Thymus (tissue), 11 donors: ENCODE measurements around the gene ARL5C. TPM values are rescaled to one million over a fixed set of nuclear protein-coding genes. Genes with fewer than 3 reads are reported as not detected.
"Not testable (repeated sequence)": the region's sequence is repeated elsewhere in the genome, so short reads cannot be mapped to it uniquely, and the experiment has no call there.

Source experiments
- DNase-seq, 9 donors: peaks; one replicate each; pipeline ENCODE4 v3.0.0-alpha.2; 2013; ENCODE audit warnings: low spot score in 9 of 9, low read depth in 6 of 9, missing footprints in 1 of 9
- H3K27ac ChIP-seq, 2 donors: one replicate each; pipeline ENCODE4 v1.5.1; 2013; ENCODE audit warnings: control low read depth in 1 of 2, low read depth in 1 of 2, low read length in 1 of 2, mild to moderate bottlenecking in 1 of 2, moderate library complexity in 1 of 2
- H3K27me3 ChIP-seq, 2 donors: one replicate each; pipeline ENCODE4 v1.5.1; 2013; ENCODE audit warnings: low read length in 1 of 2; ENCODE audit not compliant: control insufficient read depth in 2 of 2, insufficient read depth in 1 of 2
- H3K36me3 ChIP-seq, 2 donors: one replicate each; pipeline ENCODE4 v1.5.1; 2013; ENCODE audit warnings: low read length in 1 of 2, mild to moderate bottlenecking in 1 of 2, moderate library complexity in 1 of 2; ENCODE audit not compliant: control insufficient read depth in 2 of 2, insufficient read depth in 2 of 2
- H3K4me1 ChIP-seq, 2 donors: one replicate each; pipeline ENCODE4 v1.5.1; 2013; ENCODE audit warnings: low read length in 2 of 2; ENCODE audit not compliant: control insufficient read depth in 2 of 2, insufficient read depth in 2 of 2
- H3K4me3 ChIP-seq, 2 donors: one replicate each; pipeline ENCODE4 v1.5.1; 2013; ENCODE audit warnings: low read length in 2 of 2, control low read depth in 1 of 2, mild to moderate bottlenecking in 1 of 2
- H3K9me3 ChIP-seq, 2 donors: one replicate each; pipeline ENCODE4 v1.5.1; 2013; ENCODE audit warnings: low read length in 1 of 2, mild to moderate bottlenecking in 1 of 2; ENCODE audit not compliant: control insufficient read depth in 2 of 2, insufficient read depth in 1 of 2
- WGBS: extraction: QIAGEN DNeasy Blood & Tissue Kit; methylation state at CpG from one replicate; pipeline ENCODE4 v1.1.7; 2013; 5-methylcytosine and 5-hydroxymethylcytosine counted together
- polyA plus RNA-seq: library from polyadenylated mRNA; stranded (reverse); fragments of 200-250 nt; gene quantifications from one replicate; pipeline ENCODE4 v1.2.3, GENCODE V29; 2013
- total RNA-seq: library from RNA; stranded (reverse); fragments of 120-200 nt; gene quantifications from one replicate; pipeline ENCODE4 v1.2.4, GENCODE V29; 2013
- donor health status: healthy.

Gene ARL5C
- total and polyA plus RNA-seq, 2 donors, result 3.7 to 6.3 TPM

DNA sequence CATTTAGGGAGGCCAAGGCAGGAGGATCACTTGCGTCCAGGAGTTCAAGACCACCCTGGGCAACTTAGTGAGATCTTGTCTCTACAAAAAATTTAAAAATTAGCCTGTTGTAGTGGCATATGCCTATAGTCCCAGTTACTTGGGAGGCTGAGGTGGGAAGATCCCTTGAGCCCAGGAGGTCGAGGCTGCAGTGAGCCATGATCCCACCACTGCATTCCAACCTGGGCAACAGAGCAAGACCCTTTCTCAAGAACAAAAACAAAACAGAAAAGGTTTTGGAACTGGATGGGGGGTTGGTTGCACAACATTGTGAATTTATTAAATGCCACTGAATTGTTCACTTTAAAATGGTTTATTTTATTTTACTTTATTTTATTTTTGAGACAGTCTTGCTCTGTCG is 35.8 kb downstream of the ARL5C start:
- Histone ChIP-seq H3K4me3 (no peak overlapping the region), H3K36me3 (peaks cover 0 to 16% of the 10 kb centered on the region in 2 donors), H3K27ac (no peak overlapping the region), H3K9me3 (no peaks in the 10 kb centered on the region), H3K4me1 (peaks cover 0 to 4% of the 10 kb centered on the region in 2 donors), H3K27me3 (peaks cover 0 to 2% of the 10 kb centered on the region in 2 donors)
- WGBS, result 94% methylated on average over 3 of the region's 3 CpGs
- DNase-seq, result no peak

DNA sequence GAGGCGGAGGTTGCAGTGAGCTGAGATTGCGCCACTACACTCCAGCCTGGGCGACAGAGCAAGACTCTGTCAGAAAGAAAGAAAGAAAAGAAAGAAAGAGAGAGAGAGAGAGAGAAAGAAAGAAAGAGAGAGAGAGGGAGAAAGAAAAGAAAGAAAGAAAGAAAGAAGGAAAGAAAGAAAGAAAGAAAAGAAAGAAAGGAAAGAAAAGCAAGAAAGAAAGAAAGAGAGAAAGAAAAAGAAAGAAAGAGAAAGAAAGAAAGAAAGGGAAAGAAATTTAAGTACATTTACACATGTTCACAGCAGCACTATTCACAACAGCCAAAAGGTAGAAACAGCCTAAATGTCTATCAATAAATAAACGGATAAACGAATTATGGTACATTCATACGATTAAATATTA is 36.4 kb downstream of the ARL5C start:
- not testable (repeated sequence) for H3K4me3 ChIP-seq, H3K4me1 ChIP-seq, DNase-seq, H3K9me3 ChIP-seq, H3K27me3 ChIP-seq, H3K27ac ChIP-seq
- WGBS, result 92% methylated on average over 6 of the region's 6 CpGs
- H3K36me3 ChIP-seq, result peaks cover 0 to 16% of the 10 kb centered on the region in 2 donors

DNA sequence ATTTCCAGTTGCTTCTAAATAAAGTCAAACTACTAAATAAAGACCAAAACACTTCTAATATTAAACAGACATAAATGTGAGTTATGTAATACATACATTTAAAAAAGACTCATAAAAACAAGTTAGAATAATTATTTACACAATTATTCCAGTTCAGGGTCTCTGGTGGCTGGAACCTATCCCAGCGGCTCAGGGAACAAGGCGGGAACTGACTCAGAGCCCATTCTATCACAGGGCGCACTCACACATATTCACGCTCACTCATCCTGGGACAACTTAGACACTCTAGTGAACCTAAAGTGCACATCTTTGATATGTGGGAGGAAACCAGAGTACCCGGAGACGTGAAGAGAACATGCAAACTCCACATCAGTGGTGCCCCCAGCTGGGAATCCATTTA is 39.5 kb downstream of the ARL5C start:
- Histone ChIP-seq H3K4me1 (no peaks in the 10 kb centered on the region), H3K4me3 (no peak overlapping the region), H3K27ac (no peak overlapping the region), H3K36me3 (peaks cover 0 to 10% of the 10 kb centered on the region in 2 donors), H3K9me3 (no peaks in the 10 kb centered on the region), H3K27me3 (no peaks in the 10 kb centered on the region)
- WGBS, result 85% methylated on average over 6 of the region's 6 CpGs
- DNase-seq, result no peak

DNA sequence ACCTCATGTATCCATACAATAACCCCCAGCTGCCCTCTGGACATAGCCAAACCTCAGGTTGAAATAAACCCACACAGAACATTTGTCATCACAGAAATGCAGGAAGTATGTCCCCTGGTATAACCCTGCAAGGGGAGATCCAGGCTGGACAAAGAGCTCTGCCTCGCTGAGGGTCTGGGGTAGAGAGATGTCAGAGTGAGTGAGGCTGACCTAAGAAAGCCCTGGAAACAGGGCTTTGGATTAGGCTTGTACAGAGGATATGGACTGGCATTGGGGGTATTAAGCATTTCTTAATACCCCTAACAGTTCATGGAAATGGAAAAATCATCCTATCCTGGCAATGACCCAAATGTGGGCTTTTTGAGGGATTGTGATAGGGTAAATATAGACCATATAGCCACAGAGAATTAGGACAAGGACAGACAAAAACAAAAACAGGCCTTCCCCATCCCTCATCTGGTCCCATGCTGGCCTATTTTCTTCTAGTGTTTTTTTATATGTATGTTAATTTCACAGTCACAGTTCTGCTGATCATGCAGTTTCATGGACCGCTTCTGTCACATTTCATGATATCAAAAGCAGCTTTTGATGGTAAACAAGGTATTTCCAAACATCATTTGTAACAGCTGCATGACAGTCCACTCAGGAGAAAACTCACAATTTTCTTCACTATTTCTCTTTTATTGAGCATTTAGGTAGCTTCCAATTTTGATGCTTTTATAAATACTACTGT is 40.7 kb downstream of the ARL5C start:
- Histone ChIP-seq H3K27ac (no peak overlapping the region), H3K4me3 (no peak overlapping the region), H3K9me3 (no peaks in the 10 kb centered on the region), H3K36me3 (peaks cover 0 to 10% of the 10 kb centered on the region in 2 donors), H3K4me1 (no peaks in the 10 kb centered on the region), H3K27me3 (no peaks in the 10 kb centered on the region)
- 98% methylated on average over 2 of the region's 2 CpGs for WGBS
- no peak for DNase-seq

DNA sequence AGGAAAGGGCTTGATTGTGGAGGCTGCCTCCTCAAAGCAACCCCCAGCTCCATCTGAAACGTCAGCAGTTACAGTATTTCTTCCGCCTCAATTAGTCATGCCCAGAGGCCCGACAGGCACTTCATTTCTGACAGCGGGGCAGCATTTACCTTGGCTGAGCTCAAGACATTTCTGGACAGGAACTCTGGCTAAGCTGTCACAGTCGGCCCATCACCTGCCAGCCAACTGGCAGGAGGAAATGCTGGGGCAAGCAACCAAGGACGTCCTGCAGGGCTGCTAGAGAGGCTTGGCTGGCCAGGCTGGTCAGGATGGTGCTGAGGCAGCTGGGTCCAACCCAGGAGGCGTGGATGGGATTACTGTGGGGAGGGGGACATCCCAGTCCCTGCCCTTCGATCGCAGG is 42.3 kb downstream of the ARL5C start:
- Histone ChIP-seq H3K27me3 (no peaks in the 10 kb centered on the region), H3K9me3 (no peaks in the 10 kb centered on the region), H3K4me3 (no peak overlapping the region), H3K27ac (no peak overlapping the region), H3K4me1 (no peaks in the 10 kb centered on the region), H3K36me3 (peaks cover 0 to 10% of the 10 kb centered on the region in 2 donors)
- WGBS, result 89% methylated on average over 9 of the region's 9 CpGs
- no peak for DNase-seq

DNA sequence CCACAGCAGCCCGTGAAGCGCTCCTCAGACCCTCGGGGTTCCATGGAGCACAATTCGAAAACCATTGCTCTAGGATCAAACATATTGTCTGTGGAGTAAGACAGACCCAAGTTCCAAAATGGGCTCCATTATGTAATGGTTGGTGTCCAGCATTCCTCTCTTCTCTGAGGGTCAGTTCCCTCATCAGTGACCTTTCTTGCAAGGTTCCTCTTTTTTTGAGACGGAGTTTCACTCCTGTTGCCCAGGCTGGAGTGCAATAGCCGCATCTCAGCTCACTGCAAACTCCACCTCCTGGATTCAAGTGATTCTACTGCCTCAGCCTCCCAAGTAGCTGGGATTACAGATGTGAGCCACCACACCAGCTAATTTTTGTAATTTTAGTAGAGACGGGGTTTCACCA is 43.0 kb downstream of the ARL5C start:
- no peak for DNase-seq
- Histone ChIP-seq H3K27ac (no peak overlapping the region), H3K9me3 (no peaks in the 10 kb centered on the region), H3K36me3 (peaks cover 0 to 10% of the 10 kb centered on the region in 2 donors), H3K27me3 (no peaks in the 10 kb centered on the region), H3K4me3 (no peak overlapping the region), H3K4me1 (no peaks in the 10 kb centered on the region)
- 92% methylated on average over 7 of the region's 7 CpGs for WGBS

DNA sequence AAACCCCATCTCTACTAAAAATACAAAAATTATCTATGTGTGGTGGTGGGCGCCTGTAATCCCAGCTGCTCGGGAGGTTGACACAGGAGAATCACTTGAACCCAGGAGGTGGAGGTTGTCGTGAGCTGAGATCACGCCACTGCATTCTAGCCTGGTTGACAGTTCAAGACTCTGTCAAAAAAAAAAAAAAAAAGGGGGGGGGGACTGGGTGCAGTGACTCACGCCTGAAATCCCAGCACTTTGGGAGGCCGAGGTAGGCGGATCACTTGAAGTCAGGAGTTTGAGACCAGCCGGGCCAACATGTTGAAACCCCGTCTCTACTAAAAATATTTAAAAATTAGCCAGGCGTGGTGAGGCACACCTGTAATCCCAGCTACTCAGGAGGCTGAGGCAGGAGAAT is 44.0 kb downstream of the ARL5C start:
- not testable (repeated sequence) for H3K9me3 ChIP-seq, H3K27ac ChIP-seq, H3K36me3 ChIP-seq, DNase-seq, H3K4me1 ChIP-seq, H3K4me3 ChIP-seq, H3K27me3 ChIP-seq
- 97% methylated on average over 10 of the region's 10 CpGs for WGBS

DNA sequence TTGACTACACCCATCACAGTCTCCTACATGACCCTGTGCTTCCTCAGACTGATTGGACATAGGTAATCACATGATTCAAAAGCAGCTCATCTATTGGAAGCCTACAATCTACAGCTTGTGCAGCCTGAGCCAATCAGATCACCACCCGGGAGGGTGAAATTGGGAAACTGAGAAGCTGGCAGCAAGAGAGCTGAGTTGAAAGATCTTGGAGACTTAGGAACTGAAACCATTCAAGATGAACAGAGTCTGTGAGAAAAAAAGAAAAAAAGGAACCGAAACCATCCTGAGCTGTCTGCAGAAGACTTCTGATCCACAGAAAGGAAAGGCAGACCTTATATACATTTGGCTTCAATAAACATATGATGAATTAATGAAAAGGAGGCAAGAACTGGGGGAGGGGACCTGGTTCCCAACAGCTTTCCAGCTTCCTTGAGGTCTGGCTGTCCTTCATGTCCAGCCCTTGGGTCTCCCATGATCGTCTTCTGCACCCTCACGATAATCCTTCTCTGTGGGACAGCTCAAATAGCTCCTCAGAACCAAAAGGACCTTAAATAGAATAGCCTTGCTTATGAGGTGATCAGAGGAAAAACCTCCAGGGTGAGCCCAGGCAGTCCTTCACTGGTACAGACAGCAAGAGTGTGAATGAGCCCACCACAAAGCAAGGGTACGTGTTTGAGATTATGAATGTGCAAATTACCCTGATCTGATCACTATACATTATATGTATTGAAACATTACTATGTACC is 47.1 kb downstream of the ARL5C start:
- no peak overlapping the region for H3K27ac ChIP-seq
- H3K9me3 ChIP-seq, result no peaks in the 10 kb centered on the region
- peak in 1 of 9 donors; percentile 9 for DNase-seq
- WGBS, result 97% methylated on average over 5 of the region's 5 CpGs
- peaks cover 0 to 7% of the 10 kb centered on the region in 2 donors for H3K27me3 ChIP-seq
- no peak overlapping the region for H3K4me3 ChIP-seq
- H3K36me3 ChIP-seq, result peaks cover 0 to 3% of the 10 kb centered on the region in 2 donors
- H3K4me1 ChIP-seq, result peaks cover 0 to 4% of the 10 kb centered on the region in 2 donors

DNA sequence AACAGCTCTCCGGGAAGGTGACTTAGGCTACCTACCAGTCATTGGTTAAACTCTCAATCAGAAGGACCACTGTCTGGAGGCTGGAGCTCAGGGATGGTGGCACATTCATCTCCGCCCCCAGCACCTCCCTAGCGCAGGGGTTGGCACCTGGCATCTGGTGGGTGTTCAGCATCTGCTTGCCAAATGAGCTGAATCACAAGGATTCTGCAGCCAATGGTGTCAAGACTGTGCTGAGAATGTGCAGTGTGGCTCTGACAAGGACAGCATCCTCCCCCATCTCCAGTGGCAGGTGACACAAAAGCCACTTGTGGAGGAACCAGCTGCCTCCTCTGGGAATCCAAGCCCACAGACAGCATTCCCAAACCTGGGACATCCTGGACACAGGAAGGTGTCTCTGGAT is 49.7 kb downstream of the ARL5C start:
- 79% methylated on average over 3 of the region's 3 CpGs for WGBS
- no peaks in the 10 kb centered on the region for H3K36me3 ChIP-seq
- DNase-seq, result no peak
- no peak overlapping the region for H3K4me3 ChIP-seq
- H3K27me3 ChIP-seq, result peaks cover 0 to 16% of the 10 kb centered on the region in 2 donors
- H3K4me1 ChIP-seq, result peaks cover 0 to 4% of the 10 kb centered on the region in 2 donors
- no peak overlapping the region for H3K27ac ChIP-seq
- H3K9me3 ChIP-seq, result no peaks in the 10 kb centered on the region
